Activated naive CD4-positive, alpha-beta T cell treated with anti-CD3 and anti-CD28 coated beads, Interleukin-2, amount 50 U/mL, for 24 hours (primary cell): ENCODE data around the gene HIPK1.

Source experiments
- H3K27ac Mint-ChIP-seq: one replicate; pipeline ENCODE4 v1.8.0; 2021; ENCODE audit warnings: mild to moderate bottlenecking, mixed read lengths
- H3K27me3 Mint-ChIP-seq: one replicate; pipeline ENCODE4 v1.8.0; 2021; ENCODE audit warnings: mixed read lengths
- H3K36me3 Mint-ChIP-seq: one replicate; pipeline ENCODE4 v1.8.0; 2021; ENCODE audit warnings: mixed read lengths
- H3K4me1 Mint-ChIP-seq: one replicate; pipeline ENCODE4 v1.8.0; 2021; ENCODE audit warnings: mixed read lengths
- H3K4me3 Mint-ChIP-seq: one replicate; pipeline ENCODE4 v1.8.0; 2021; ENCODE audit warnings: mild to moderate bottlenecking, mixed read lengths
- H3K9me3 Mint-ChIP-seq: one replicate; pipeline ENCODE4 v1.8.0; 2021; ENCODE audit warnings: mixed read lengths

HIPK1 gene

DNA sequence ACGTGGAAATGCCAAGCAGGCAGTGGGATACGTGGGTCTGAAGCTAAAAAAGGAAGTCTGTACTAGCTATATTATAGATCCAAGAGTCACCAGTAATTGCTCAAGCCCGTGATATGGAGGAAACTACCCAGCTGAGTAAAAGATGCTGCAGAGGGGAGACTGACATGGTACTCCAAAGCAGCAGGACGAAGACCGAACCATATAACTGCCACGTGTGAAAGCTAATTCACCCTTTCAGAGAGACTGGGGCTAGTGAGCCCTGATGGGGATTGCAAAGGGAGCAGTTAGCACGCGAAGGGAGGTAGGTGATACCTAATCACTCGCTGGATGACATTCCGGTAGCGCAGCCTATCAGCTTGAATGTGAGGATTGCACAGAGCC is 24.8 kb upstream of the HIPK1 start:
- H3K4me1 Mint-ChIP-seq = peaks cover 54% of the 10 kb centered on the region
- peaks cover 17% of the 10 kb centered on the region for H3K36me3 Mint-ChIP-seq
- peak overlapping the region; percentile 94 for H3K4me3 Mint-ChIP-seq
- H3K27ac Mint-ChIP-seq = peak overlapping the region; percentile 99
- no peaks in the 10 kb centered on the region for H3K9me3 Mint-ChIP-seq
- H3K27me3 Mint-ChIP-seq = no peaks in the 10 kb centered on the region

- Mint-ChIP-seq H3K9me3 (no peaks in the 10 kb centered on the region), H3K27me3 (no peaks in the 10 kb centered on the region), H3K36me3 (peaks cover 13% of the 10 kb centered on the region), H3K4me3 (peak within 1 kb of the TSS; percentile 94), H3K4me1 (peaks cover 51% of the 10 kb centered on the region), H3K27ac (peak within 1 kb of the TSS; percentile 99)
Measured at GRCh38 chr1:113904674-113905434, 24.3 kb upstream of the HIPK1 start, which contains the start of the genes AP4B1 and DCLRE1B. Gene AP4B1, minus strand, starts transcription at chr1:113904799. Its CDS starts 82 bp downstream, at chr1:113904717. Gene DCLRE1B, plus strand, starts transcription at chr1:113905326. Its CDS starts 261 bp downstream, at chr1:113905587.

DNA sequence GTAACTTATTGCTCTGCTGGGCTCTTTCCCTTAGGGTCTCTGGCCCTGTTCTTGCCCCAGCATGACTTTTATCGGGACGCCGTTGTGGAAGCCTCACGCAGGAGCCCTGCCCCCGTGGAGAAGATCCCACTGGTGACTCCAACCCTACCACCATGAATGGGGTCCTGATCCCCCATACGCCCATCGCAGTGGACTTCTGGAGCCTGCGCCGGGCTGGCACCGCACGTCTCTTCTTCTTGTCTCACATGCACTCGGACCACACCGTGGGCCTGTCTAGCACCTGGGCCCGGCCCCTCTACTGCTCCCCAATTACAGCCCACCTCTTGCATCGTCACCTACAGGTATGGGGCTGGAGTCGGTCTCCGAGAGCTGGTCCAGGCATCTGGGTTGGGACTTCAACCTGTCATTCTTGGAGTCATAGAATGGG is 23.7 kb upstream of the HIPK1 start:
- Mint-ChIP-seq H3K9me3 (no peaks in the 10 kb centered on the region), H3K27ac (peak overlapping the region; percentile 99), H3K4me3 (peak overlapping the region; percentile 94), H3K27me3 (no peaks in the 10 kb centered on the region), H3K36me3 (peaks cover 13% of the 10 kb centered on the region), H3K4me1 (peaks cover 50% of the 10 kb centered on the region)

GRCh38 chr1:113912594-113913311 is 16.4 kb upstream of the HIPK1 start:
- Mint-ChIP-seq H3K27ac (no peak overlapping the region), H3K4me1 (peaks cover 8% of the 10 kb centered on the region), H3K4me3 (no peak overlapping the region), H3K9me3 (no peaks in the 10 kb centered on the region), H3K36me3 (peaks cover 15% of the 10 kb centered on the region), H3K27me3 (no peaks in the 10 kb centered on the region)

DNA sequence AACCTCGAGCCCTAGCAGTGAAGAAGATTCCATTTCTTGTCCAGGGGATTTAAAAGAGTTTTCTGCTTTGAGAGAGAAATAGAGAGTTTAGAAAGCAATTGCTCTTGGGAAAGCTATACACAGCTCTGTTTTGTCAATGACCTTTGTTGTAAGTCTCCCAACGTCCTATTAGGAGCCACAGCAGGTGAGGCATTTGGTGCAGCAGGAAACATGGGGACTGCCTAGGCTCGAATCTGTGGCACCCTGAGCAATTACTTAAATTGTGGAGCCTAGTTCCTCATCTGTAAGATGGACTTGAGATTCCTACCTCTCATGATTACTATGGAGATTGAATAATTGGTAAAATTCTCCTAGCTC is 15.8 kb upstream of the HIPK1 start:
- no peak overlapping the region for H3K4me3 Mint-ChIP-seq
- peaks cover 8% of the 10 kb centered on the region for H3K4me1 Mint-ChIP-seq
- H3K27ac Mint-ChIP-seq = no peak overlapping the region
- H3K9me3 Mint-ChIP-seq = no peaks in the 10 kb centered on the region
- H3K36me3 Mint-ChIP-seq = peaks cover 15% of the 10 kb centered on the region
- H3K27me3 Mint-ChIP-seq = no peaks in the 10 kb centered on the region

- Mint-ChIP-seq H3K4me3 (no peak overlapping the region), H3K27me3 (no peaks in the 10 kb centered on the region), H3K4me1 (peaks cover 8% of the 10 kb centered on the region), H3K27ac (peak overlapping the region; percentile 26), H3K9me3 (no peaks in the 10 kb centered on the region), H3K36me3 (peaks cover 15% of the 10 kb centered on the region)
Measured at GRCh38 chr1:113913887-113914664, 15.0 kb upstream of the HIPK1 start.

- H3K27me3 Mint-ChIP-seq = no peaks in the 10 kb centered on the region
- no peak overlapping the region for H3K4me3 Mint-ChIP-seq
- no peak overlapping the region for H3K27ac Mint-ChIP-seq
- H3K36me3 Mint-ChIP-seq = peaks cover 6% of the 10 kb centered on the region
- no peaks in the 10 kb centered on the region for H3K9me3 Mint-ChIP-seq
- no peaks in the 10 kb centered on the region for H3K4me1 Mint-ChIP-seq
Measured at GRCh38 chr1:113916974-113917373, 12.2 kb upstream of the HIPK1 start.

DNA sequence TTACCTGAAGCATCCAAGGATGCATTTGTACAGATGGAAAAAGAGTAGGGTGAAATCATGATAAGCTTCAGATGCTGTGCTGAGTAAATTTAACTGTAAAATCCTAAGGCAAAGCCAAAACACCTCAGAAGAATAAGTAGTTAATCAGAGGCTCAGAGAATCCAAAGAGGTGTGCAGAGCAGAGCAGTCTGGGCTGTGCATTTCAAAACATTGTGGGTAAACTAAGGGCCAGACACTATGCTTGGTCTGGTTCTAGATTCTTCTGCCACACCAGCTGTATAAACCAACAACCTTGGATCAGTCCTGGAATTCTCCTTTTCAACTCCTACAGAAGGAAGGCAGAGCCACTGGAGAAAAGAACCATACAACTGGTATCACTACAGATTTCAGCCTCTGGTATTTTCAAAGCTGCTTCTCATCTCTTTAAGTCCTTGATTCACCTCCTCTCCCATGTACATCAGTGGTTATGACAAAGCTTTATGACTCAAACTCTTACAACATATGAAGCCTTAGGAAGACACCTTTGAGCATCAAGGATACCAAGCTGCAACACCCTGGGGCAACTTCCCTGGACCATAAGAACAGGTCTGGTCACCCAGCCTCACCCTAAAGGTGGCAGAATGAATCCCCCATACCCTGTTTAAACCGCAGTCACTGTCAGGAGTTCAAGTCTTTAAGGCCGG is 11.6 kb upstream of the HIPK1 start:
- Mint-ChIP-seq H3K27ac (no peak overlapping the region), H3K4me3 (no peak overlapping the region), H3K36me3 (peaks cover 6% of the 10 kb centered on the region), H3K4me1 (no peaks in the 10 kb centered on the region), H3K27me3 (no peaks in the 10 kb centered on the region), H3K9me3 (no peaks in the 10 kb centered on the region)

- peaks cover 6% of the 10 kb centered on the region for H3K36me3 Mint-ChIP-seq
- H3K27ac Mint-ChIP-seq = peak overlapping the region; percentile 1
Measured at GRCh38 chr1:113918243-113918642, 10.9 kb upstream of the HIPK1 start.

GRCh38 chr1:113922957-113923356 is 6.2 kb upstream of the HIPK1 start:
- H3K27ac Mint-ChIP-seq = no peak overlapping the region
- no peak overlapping the region for H3K4me3 Mint-ChIP-seq
- no peaks in the 10 kb centered on the region for H3K9me3 Mint-ChIP-seq
- no peaks in the 10 kb centered on the region for H3K27me3 Mint-ChIP-seq
- peaks cover 5% of the 10 kb centered on the region for H3K4me1 Mint-ChIP-seq
- H3K36me3 Mint-ChIP-seq = no peaks in the 10 kb centered on the region

More at GRCh38 chr1:113918243-113918642, 10.9 kb upstream of the HIPK1 start:
- Mint-ChIP-seq H3K27me3 (no peaks in the 10 kb centered on the region), H3K4me1 (no peaks in the 10 kb centered on the region), H3K4me3 (no peak overlapping the region), H3K9me3 (no peaks in the 10 kb centered on the region)

DNA sequence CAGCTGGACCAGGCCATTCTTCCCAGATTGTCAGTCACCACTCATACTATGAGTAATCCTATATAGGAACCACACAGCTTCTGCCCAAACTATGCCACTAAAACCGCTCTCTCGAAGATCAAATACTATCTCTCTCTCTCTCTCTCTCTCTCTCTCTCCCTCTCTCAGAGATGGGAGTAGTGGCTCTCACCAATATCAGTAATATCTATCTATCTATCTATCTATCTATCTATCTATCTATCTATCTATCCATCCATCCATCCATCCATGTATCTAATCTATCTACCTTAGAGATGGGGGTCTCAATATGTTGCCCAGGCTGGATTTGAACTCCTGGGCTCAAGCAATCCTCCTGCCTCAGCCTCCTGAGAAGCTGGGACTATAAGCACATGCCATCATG is 4.7 kb upstream of the HIPK1 start:
- no peak overlapping the region for H3K27ac Mint-ChIP-seq
- H3K27me3 Mint-ChIP-seq = no peaks in the 10 kb centered on the region
- no peaks in the 10 kb centered on the region for H3K36me3 Mint-ChIP-seq
- peaks cover 16% of the 10 kb centered on the region for H3K4me1 Mint-ChIP-seq
- H3K9me3 Mint-ChIP-seq = no peaks in the 10 kb centered on the region
- H3K4me3 Mint-ChIP-seq = no peak overlapping the region

GRCh38 chr1:113928187-113928930 is 765 bp upstream of the HIPK1 start:
- peaks cover 47% of the 10 kb centered on the region for H3K4me1 Mint-ChIP-seq
- peak overlapping the region; percentile 98 for H3K27ac Mint-ChIP-seq
- peak overlapping the region; percentile 98 for H3K4me3 Mint-ChIP-seq
- no peaks in the 10 kb centered on the region for H3K27me3 Mint-ChIP-seq
- no peaks in the 10 kb centered on the region for H3K9me3 Mint-ChIP-seq
- H3K36me3 Mint-ChIP-seq = peaks cover 3% of the 10 kb centered on the region

DNA sequence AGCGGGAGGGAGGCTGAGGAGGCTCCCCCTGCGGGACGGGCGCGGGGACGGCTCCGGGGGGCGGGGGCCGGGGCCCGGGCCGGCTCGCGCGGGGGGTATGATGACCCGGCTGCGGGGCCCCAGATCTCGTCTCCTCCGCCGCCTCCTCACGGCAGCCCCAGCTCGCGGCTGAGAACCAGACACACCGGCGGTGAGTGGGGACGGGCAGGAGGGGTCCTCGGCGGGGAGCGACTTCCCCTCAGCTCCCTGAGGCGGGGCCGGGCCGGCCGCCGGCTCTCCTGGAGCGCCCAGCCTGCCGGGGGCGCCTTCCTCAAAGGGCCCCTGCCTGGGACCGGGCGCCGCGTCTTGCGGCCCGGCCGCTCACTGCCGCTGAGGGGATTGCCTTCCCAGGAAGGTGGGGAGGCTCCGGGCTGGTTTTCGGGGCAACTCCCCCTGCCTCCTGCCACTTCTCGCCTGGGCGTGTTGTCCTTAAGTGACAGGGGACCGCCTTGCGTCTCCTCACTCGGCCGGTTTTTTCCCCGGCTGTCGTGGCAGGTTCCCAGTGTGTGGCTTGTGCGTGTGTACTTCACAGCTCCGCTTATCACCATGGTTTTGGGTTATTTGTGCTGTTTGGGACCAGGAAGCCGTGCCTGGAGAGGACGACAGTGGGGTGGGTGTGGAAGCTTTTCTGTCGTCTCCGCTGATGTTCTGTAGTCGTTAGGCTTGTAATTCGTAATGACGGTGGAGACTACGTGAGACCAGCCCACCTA is 800 bp downstream of the HIPK1 start:
- peak overlapping the region; percentile 99 for H3K27ac Mint-ChIP-seq

DNA sequence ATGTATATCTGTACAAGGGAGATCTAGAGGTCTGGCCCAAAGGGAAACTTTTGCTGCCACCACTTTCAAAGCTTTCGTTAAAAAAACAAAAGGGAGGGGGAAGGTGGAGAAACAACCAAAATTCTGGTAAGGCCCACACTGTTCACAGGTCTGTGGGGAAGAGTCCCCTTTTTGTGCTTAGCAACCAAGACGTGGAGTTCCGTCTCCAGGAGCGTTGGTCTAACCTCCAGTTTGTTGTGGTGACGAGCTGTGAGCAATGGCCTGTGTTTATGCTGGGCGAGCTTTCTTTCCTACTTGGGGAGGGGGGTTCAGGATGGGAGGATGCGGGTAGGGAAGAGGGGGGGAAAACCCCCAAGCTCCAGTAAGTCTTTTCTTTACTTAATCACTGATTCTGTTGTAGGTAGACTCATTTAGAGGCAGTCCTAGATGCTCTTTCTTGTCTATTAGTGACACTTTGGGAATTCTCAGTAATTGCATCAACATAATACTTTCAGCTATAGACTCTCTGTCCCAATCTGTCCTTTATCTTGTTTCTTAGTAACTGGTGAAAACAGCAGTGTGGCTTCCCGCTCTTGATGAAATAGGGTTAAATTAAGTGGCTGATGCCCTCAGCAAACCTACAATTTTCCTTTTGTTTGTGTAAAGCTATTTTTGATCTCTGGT is 1.5 kb downstream of the HIPK1 start:
- H3K27me3 Mint-ChIP-seq = no peaks in the 10 kb centered on the region
- peak overlapping the region; percentile 96 for H3K4me3 Mint-ChIP-seq

More for the DNA sequence above, 800 bp downstream of the HIPK1 start:
- H3K4me3 Mint-ChIP-seq = peak overlapping the region; percentile 96
- H3K36me3 Mint-ChIP-seq = peaks cover 3% of the 10 kb centered on the region
- no peaks in the 10 kb centered on the region for H3K9me3 Mint-ChIP-seq
- H3K4me1 Mint-ChIP-seq = peaks cover 59% of the 10 kb centered on the region
- no peaks in the 10 kb centered on the region for H3K27me3 Mint-ChIP-seq

More for the DNA sequence above, 1.5 kb downstream of the HIPK1 start:
- Mint-ChIP-seq H3K27ac (peak overlapping the region; percentile 99), H3K9me3 (no peaks in the 10 kb centered on the region), H3K4me1 (peaks cover 65% of the 10 kb centered on the region), H3K36me3 (peaks cover 3% of the 10 kb centered on the region)
